Liver (tissue), 3 donors: Measurements from ENCODE around the gene RPS23.

Source experiments
- CTCF ChIP-seq: fragments of 150-350 bp; IDR thresholded peaks from 2 replicates; pipeline ENCODE4 v1.5.1; 2017; ENCODE audit warnings: improper control_type of control experiment, low read depth, low read length; ENCODE audit not compliant: missing input control
- JUND ChIP-seq, 2 donors: IDR thresholded peaks; 2 replicates each; pipeline ENCODE4 v1.6.1; 2016; ENCODE audit warnings: antibody characterized with exemption in 2 of 2
- RAD21 ChIP-seq, 2 donors: IDR thresholded peaks; 2 replicates each; pipeline ENCODE4 v1.6.1; 2016; ENCODE audit warnings: antibody characterized with exemption in 2 of 2, mild to moderate bottlenecking in 2 of 2
- SP1 ChIP-seq: IDR thresholded peaks from 2 replicates; pipeline ENCODE4 v1.6.1; 2018; ENCODE audit warnings: antibody characterized with exemption, mild to moderate bottlenecking
- donor health status: healthy.
- donor health status: healthy.

GRCh38 chr5:82246960-82247574, 31.1 kb downstream of the RPS23 start:
- TF ChIP-seq SP1 = no peak
- TF ChIP-seq CTCF = no peak
- TF ChIP-seq JUND (IDR thresholded peaks at IDR 0.05) = no peak
- TF ChIP-seq RAD21 (IDR thresholded peaks at IDR 0.05) = no peak
